Activated CD4-positive, alpha-beta T cell treated with anti-CD3 and anti-CD28 coated beads, Interleukin-2, amount 10 ng/mL, durations not matched to agents 7 days and 5 days (primary cell): ENCODE measurements around the gene CYP26C1. TPM values are rescaled to one million over a fixed set of nuclear protein-coding genes. Genes with fewer than 3 reads are reported as not detected.

Source experiments
- CTCF ChIA-PET: fragments of 350-600 bp; sonication (Branson Sonifier 250); formaldehyde crosslinking; loops from one replicate; lab custom pipeline; 2021; ENCODE audit warnings: antibody characterized with exemption; lab: Charles Lee
- POLR2A ChIA-PET: fragments of 350-600 bp; sonication (Branson Sonifier 250); formaldehyde crosslinking; loops from one replicate; lab custom pipeline; 2021; ENCODE audit warnings: antibody characterized with exemption; lab: Charles Lee
- DNase-seq: peaks from one replicate; pipeline ENCODE4 v3.0.0-alpha.2; 2020
- H3K27ac Mint-ChIP-seq: one replicate; pipeline ENCODE4 v1.8.0; 2021; ENCODE audit warnings: mild to moderate bottlenecking, moderate library complexity, mixed read lengths
- H3K27me3 Mint-ChIP-seq: one replicate; pipeline ENCODE4 v1.8.0; 2021; ENCODE audit warnings: mixed read lengths
- H3K36me3 Mint-ChIP-seq: one replicate; pipeline ENCODE4 v1.8.0; 2021; ENCODE audit warnings: low read depth, mixed read lengths
- H3K4me1 Mint-ChIP-seq: one replicate; pipeline ENCODE4 v1.8.0; 2021; ENCODE audit warnings: mixed read lengths
- H3K4me3 Mint-ChIP-seq: one replicate; pipeline ENCODE4 v1.8.0; 2021; ENCODE audit warnings: mild to moderate bottlenecking, moderate library complexity, mixed read lengths
- H3K9me3 Mint-ChIP-seq: one replicate; pipeline ENCODE4 v1.8.0; 2021; ENCODE audit warnings: mixed read lengths
- total RNA-seq, 2 experiments: library from RNA; stranded (reverse); gene quantifications; one replicate each; pipeline ENCODE4 v1.2.3, GENCODE V29; 2021

Gene CYP26C1
- total RNA-seq, 2 experiments from 2014 or later = 0.07 to 0.12 TPM

DNA sequence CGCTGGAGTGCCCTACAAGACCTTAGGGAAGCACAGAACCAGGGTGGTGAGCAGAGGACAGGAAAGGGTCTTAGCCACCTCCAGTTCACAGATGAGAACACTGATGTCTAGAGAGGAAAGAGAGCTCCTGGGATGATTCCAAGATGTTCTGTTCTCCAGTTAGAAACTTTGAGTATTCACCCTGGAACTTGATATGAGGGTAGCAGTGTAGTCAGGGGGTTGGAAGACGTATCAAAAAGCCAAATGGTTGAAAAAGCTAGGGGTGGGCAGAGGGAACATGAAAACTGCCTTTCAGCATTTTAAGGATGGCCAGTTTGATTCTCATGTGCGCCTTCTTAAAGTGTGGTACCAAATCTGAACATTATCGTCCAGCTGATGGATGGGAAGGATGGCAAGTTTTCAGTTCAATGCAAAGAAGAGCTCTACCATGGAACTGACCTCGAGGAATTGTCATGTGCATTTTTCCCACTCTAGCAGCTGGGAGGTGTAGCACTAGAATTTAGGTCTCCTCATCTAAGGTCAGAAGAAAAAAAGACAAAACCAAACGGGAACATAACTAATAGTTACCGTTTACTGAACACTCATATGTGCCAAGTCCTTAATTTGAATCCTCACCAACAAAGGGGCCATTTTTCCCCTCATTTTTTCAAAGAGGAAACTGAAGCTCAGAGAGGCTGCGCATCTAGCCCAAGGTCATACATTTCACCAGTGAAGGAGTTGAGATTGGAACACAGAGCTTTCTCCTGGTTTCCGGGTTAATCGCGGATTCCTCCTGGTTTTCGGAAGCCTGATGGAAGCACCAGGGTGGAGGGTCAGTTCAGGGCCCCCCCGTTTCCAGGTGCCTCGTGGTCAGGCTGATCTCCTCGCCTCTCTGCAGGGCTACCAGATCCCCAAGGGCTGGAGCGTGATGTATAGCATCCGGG is 7.1 kb downstream of the CYP26C1 start:
- ChIA-PET CTCF (interaction anchor here (0.6 to 1.3 kb wide), 3 partner anchors 8 to 1245 kb away, joined by 3 to 4 read pairs (median 3); no protein-coding TSS in a partner anchor), POLR2A (no interaction called here)
- H3K36me3 Mint-ChIP-seq = no peaks in the 10 kb centered on the region
- DNase-seq = no peak
- H3K27me3 Mint-ChIP-seq = peaks cover 84% of the 10 kb centered on the region
- no peaks in the 10 kb centered on the region for H3K9me3 Mint-ChIP-seq
- no peak overlapping the region for H3K4me3 Mint-ChIP-seq
- peaks cover 20% of the 10 kb centered on the region for H3K4me1 Mint-ChIP-seq
- H3K27ac Mint-ChIP-seq = no peak overlapping the region

DNA sequence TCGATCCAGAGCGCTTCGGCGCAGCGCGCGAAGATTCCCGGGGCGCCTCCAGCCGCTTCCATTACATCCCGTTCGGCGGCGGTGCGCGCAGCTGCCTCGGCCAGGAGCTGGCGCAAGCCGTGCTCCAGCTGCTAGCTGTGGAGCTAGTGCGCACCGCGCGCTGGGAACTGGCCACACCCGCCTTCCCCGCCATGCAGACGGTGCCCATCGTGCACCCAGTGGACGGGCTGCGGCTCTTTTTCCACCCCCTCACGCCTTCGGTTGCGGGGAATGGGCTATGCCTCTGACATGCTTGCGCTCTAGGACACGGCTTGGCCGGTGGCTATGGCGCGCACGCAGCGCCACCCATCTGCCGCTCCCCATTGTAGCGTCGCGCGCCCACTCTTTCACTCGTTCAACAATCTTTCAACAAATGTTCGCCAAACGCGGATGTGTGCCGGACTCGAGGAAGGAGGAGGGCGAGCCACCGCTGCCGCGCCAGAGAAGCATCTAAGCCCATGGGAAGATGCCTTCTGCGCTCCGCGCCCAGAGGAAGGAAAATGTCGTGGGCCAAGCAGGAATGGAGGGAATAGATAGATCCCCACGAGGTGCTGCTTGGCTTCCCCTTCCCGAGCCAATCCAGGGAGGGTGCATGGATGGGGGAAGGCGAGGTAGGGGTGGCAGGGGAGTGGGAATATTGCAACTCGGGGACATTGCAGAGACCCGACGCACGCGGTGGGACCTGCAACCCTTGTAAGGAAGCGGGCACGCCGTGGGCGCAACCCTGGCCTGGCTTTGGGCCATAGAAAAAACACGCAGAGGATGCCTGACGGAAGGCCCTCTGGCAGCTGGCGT is 8.0 kb downstream of the CYP26C1 start:
- peaks cover 22% of the 10 kb centered on the region for H3K4me1 Mint-ChIP-seq
- H3K36me3 Mint-ChIP-seq = no peaks in the 10 kb centered on the region
- H3K27ac Mint-ChIP-seq = peak overlapping the region; percentile 61
- H3K4me3 Mint-ChIP-seq = no peak overlapping the region
- no peak for DNase-seq
- H3K27me3 Mint-ChIP-seq = peaks cover 88% of the 10 kb centered on the region
- CTCF ChIA-PET = interaction anchor here (1.0 kb wide), 1 partner anchor 182 kb away, joined by 4 read pairs; no protein-coding TSS in a partner anchor
- POLR2A ChIA-PET = no interaction called here
- no peaks in the 10 kb centered on the region for H3K9me3 Mint-ChIP-seq

DNA sequence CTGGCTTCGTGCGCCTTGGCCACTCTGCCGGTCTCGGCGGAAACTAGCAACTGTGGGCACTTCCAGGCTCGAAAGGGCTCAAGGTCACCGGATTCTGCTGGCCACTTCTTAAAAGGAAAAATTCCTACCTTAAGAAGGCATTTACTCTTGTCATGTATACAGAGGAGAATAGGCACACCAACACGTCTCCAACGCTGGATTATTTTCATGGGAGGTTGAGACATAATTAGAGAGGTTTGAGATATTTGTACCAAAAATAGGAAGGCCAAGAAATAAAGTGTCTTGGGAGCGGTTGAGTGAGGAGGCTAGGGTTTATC is 8.6 kb downstream of the CYP26C1 start:
- no peaks in the 10 kb centered on the region for H3K9me3 Mint-ChIP-seq
- peaks cover 22% of the 10 kb centered on the region for H3K4me1 Mint-ChIP-seq
- H3K27me3 Mint-ChIP-seq = peaks cover 86% of the 10 kb centered on the region
- no peak overlapping the region for H3K4me3 Mint-ChIP-seq
- H3K27ac Mint-ChIP-seq = no peak overlapping the region
- ChIA-PET POLR2A (no interaction called here), CTCF (no interaction called here)
- H3K36me3 Mint-ChIP-seq = no peaks in the 10 kb centered on the region
- DNase-seq = no peak

DNA sequence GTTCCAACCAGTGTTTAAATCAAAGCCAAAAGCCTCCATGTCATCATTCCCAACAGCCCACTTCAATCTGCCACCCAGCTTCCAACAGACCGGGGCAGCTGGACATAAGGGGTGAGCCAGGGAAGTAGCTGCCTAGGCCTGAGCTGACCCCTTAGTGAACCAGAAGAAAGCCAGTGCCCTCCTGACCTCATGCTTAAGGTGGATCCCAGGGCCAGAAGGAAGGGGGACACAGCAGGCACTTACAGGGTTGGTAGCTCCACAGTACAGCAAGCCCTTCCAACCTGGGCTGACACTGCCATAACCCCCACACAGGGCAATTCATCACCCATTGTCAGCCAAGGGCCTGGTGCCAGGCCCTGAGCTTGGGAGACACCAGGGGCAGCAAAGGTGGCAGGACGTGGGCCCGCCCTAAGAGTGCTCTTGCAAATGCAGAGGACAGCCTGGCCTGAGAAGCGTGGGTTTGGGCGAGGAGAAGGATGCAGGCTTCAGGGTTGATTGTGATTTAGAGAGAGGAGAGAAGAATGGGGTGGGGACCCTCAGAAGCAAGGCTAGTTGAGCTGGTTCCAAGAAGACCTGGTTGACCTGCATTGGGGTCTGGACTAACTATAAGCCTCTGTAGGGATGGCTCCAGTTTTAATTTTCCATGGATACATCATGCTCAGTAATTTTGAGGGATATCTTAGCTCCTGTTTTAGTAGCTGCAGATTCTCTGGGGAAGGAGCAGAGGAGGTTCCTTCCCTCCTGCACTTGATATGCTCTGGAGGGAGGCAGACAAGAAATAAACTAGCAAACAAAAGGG is 10.0 kb downstream of the CYP26C1 start:
- CTCF ChIA-PET = interaction anchor here (1.5 kb wide), 1 partner anchor 9 kb away, joined by 5 read pairs; no protein-coding TSS in a partner anchor
- POLR2A ChIA-PET = no interaction called here
- Mint-ChIP-seq H3K27me3 (peaks cover 86% of the 10 kb centered on the region), H3K4me1 (peaks cover 30% of the 10 kb centered on the region), H3K4me3 (no peak overlapping the region), H3K9me3 (no peaks in the 10 kb centered on the region), H3K36me3 (no peaks in the 10 kb centered on the region), H3K27ac (no peak overlapping the region)
- DNase-seq = no peak

DNA sequence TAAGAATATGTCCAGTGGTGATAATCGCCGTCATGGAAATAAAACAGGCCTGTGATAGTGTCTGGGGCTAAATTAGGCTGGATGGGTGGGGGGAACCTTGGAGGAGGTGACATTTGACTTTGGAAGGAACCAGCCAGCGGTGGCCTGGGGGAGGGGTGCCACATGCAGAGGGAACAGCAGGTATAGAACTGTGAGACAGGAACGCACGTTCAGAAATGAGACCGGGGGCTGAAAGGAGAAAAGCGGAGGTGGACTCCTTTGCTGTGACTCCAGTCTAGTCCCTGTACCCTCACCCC is 10.5 kb downstream of the CYP26C1 start:
- H3K4me3 Mint-ChIP-seq = no peak overlapping the region
- DNase-seq = no peak
- no peaks in the 10 kb centered on the region for H3K36me3 Mint-ChIP-seq
- POLR2A ChIA-PET = no interaction called here
- no peaks in the 10 kb centered on the region for H3K9me3 Mint-ChIP-seq
- peaks cover 30% of the 10 kb centered on the region for H3K4me1 Mint-ChIP-seq
- CTCF ChIA-PET = interaction anchor here (1.5 kb wide), 1 partner anchor 9 kb away, joined by 5 read pairs; no protein-coding TSS in a partner anchor
- H3K27me3 Mint-ChIP-seq = peaks cover 88% of the 10 kb centered on the region
- no peak overlapping the region for H3K27ac Mint-ChIP-seq

DNA sequence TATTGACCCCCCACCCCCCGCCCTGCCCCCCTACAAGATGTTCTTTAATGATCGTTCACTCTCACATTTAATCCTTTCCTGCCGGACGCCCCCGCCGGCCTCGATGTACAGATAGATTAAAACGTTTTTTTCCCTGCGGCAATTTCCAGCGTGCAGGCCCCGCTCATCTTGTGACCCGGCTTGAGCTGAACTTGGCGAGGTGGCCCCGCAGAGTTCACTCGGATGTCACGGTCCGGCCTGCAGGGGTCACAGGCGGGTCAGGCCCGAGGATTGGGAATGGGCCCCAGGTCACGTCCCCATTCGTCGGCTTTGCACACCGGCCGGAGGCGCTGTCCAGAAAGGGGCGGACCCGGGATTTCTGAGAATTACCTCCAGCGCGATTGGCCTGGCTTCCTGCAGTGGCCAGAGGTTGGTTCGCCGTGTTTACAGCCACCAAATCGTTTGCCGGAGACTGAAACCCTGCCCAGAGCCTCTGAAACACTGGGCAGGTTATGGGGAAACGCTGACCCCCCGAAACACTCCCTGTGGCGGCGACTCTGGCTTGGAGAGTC is 11.2 kb downstream of the CYP26C1 start:
- POLR2A ChIA-PET = no interaction called here
- peaks cover 89% of the 10 kb centered on the region for H3K27me3 Mint-ChIP-seq
- H3K36me3 Mint-ChIP-seq = no peaks in the 10 kb centered on the region
- no peak for DNase-seq
- CTCF ChIA-PET = interaction anchor here (1.3 kb wide), 1 partner anchor 16 kb away, joined by 4 read pairs; no protein-coding TSS in a partner anchor
- peaks cover 30% of the 10 kb centered on the region for H3K4me1 Mint-ChIP-seq
- no peak overlapping the region for H3K4me3 Mint-ChIP-seq
- H3K9me3 Mint-ChIP-seq = no peaks in the 10 kb centered on the region
- H3K27ac Mint-ChIP-seq = no peak overlapping the region

DNA sequence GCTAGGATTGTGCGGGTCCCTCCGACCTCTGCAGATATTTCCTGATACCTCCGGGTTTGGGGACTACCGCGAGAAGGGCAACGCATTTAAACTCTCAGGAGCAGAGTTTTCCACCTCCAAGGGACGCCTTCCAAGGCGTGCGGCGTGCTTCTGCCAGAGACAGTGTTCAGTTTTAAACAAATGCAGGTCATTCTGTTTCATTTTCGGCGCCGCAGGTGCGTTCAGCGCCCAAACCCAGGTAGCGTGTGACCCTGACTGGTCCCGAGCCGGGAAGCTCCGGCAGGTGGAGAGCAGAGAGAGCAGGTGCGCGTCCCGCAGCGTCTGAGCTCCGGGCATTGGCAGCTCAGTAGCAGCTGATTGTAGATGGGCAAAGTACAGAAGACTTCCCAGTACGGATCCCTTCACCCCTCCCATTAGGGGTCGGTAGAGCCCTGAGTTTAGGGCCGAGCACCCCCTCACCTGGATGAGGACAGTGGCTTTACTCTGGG is 11.7 kb downstream of the CYP26C1 start:
- Mint-ChIP-seq H3K4me1 (peaks cover 30% of the 10 kb centered on the region), H3K27me3 (peaks cover 88% of the 10 kb centered on the region), H3K36me3 (no peaks in the 10 kb centered on the region), H3K9me3 (no peaks in the 10 kb centered on the region), H3K4me3 (no peak overlapping the region), H3K27ac (no peak overlapping the region)
- POLR2A ChIA-PET = no interaction called here
- CTCF ChIA-PET = interaction anchor here (0.8 to 1.8 kb wide), 3 partner anchors 10 to 19 kb away, joined by 3 to 4 read pairs (median 4); no protein-coding TSS in a partner anchor
- no peak for DNase-seq

DNA sequence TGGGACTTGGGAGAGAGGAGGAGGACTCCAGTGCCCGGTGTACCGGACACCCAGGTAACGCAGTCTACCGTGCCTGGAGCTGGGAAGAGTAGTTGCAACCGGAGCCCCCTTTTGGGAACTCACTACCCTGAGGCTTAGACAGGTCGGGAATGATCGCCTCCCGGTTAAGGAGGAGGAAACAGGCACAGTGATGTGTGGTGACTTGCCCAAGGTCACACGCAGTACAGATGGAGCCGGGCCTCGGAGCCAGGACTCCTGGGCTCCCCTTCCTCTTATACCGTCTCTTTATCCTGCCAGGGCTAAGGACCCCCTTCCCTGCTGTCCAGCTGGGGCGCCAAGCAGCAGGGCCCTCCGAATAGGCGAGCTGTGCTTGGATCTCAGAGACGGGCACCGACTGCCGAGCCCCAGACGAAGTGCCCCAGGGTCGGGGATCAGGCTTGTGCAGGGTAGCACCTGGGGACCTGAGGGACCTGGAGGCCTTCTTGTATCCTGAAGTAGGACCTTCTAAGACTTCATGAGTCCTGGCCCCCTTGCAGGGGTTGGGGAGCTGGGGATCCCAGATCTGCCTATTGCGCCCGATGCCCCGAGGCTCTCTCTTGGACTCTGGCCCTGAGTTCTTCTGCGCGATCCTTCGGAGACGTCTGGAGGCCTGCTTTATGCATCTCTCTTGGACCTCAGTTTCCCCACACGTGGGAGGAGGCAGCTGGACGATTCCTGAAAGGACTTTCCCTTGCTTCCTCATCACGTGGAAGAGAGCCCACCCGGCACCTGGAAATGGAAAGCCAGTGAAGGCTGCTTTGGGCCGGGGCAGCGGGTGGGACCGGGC is 12.3 kb downstream of the CYP26C1 start:
- H3K27me3 Mint-ChIP-seq = peaks cover 88% of the 10 kb centered on the region
- DNase-seq = no peak
- H3K9me3 Mint-ChIP-seq = no peaks in the 10 kb centered on the region
- peaks cover 28% of the 10 kb centered on the region for H3K4me1 Mint-ChIP-seq
- H3K4me3 Mint-ChIP-seq = no peak overlapping the region
- no peak overlapping the region for H3K27ac Mint-ChIP-seq
- no peaks in the 10 kb centered on the region for H3K36me3 Mint-ChIP-seq
- POLR2A ChIA-PET = no interaction called here
- CTCF ChIA-PET = interaction anchor here (0.8 to 1.8 kb wide), 4 partner anchors 9 to 19 kb away, joined by 3 to 4 read pairs (median 4); no protein-coding TSS in a partner anchor

DNA sequence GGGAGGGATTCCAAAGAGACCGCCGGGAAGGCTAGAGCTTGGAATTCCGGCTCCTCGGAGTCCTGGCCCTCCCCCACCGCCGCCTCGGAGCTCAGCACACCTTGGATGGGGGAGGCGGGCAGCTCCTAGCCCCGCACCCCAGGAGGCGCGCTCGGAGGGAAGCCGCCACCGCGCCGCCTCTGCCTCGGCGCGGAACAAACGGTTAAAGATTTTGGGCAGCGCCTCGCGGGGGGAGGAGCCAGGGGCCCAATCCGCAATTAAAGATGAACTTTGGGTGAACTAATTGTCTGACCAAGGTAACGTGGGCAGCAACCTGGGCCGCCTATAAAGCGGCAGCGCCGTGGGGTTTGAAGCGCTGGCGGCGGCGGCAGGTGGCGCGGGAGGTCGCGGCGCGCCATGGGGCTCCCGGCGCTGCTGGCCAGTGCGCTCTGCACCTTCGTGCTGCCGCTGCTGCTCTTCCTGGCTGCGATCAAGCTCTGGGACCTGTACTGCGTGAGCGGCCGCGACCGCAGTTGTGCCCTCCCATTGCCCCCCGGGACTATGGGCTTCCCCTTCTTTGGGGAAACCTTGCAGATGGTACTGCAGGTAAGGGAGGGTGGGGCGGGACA is 13.0 kb downstream of the CYP26C1 start, which contains the start of gene CYP26A1:
Gene CYP26A1, plus strand, starts transcription at position 355 of the 608 bp plus-strand sequence. Its CDS starts 42 bp downstream, at position 397.
- Mint-ChIP-seq H3K4me3 (peak within 1 kb of the TSS; percentile 63), H3K4me1 (peaks cover 25% of the 10 kb centered on the region), H3K27me3 (peaks cover 87% of the 10 kb centered on the region), H3K36me3 (no peaks in the 10 kb centered on the region), H3K9me3 (no peaks in the 10 kb centered on the region), H3K27ac (no peak within 1 kb of the TSS)
- ChIA-PET CTCF (interaction anchor here (0.9 to 1.8 kb wide), 2 partner anchors 10 to 20 kb away, joined by 3 to 4 read pairs; no protein-coding TSS in a partner anchor), POLR2A (no interaction called here)
- DNase-seq = no peak

DNA sequence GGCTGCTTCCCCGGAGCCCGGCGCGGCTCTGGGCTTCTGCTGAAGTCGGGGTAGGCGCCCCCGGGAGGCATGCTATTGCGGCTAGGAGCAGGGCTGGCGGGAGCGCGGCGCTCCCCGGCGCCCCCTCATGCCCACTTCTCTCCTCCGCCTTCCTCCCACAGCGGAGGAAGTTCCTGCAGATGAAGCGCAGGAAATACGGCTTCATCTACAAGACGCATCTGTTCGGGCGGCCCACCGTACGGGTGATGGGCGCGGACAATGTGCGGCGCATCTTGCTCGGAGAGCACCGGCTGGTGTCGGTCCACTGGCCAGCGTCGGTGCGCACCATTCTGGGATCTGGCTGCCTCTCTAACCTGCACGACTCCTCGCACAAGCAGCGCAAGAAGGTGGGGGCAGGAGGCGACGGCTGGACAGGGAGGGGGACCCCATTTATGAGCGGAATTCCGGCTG is 13.6 kb downstream of the CYP26C1 start:
- Mint-ChIP-seq H3K27ac (no peak overlapping the region), H3K36me3 (no peaks in the 10 kb centered on the region), H3K4me3 (peak overlapping the region; percentile 63), H3K27me3 (peaks cover 82% of the 10 kb centered on the region), H3K9me3 (no peaks in the 10 kb centered on the region), H3K4me1 (peaks cover 24% of the 10 kb centered on the region)
- ChIA-PET POLR2A (no interaction called here), CTCF (no interaction called here)
- DNase-seq = no peak
